ENCODE data around the gene POLR2A.
A peak's percentile ranks its signal among the peaks of the same experiment; 100 is the strongest.
"Not testable (repeated sequence)": the region's sequence is repeated elsewhere in the genome, so short reads cannot be mapped to it uniquely, and the experiment has no call there.

The POLR2A gene

DNA sequence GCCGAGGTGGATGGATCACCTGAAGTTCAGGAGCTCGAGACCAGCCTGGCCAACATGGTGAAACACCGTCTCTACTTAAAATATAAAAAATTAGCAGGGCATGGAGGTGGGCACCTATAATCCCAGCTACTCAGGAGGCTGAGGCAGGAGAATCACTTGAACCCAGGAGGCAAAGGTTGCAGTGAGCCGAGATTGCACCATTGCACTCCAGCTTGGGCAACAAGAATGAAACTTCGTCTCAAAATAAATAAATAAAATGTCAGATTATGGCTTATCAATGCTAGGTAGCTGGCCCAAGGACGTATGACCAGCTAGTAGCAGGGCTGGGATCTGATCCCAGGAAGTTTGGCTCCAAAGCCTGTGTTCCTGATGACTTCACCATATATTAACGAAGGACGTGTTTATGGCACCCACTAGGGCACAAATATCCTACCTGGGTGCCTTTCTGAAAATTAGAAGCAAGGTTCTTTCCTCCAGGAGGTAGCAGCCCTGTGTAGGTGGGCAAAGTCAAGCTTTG is 13.7 kb upstream of the POLR2A start:
- H3K4me1 ChIP-seq (ENCODE audit: control insufficient read depth, insufficient read depth, low read length), result peaks cover 35% of the 10 kb centered on the region
- not testable (repeated sequence) for H3K9ac ChIP-seq (ENCODE audit: low read length in 2 of 2); H3K4me3 ChIP-seq (ENCODE audit: low read length in 2 of 2); H3K27me3 ChIP-seq (ENCODE audit: control insufficient read depth in 1 of 2, insufficient read depth in 2 of 2, low read length in 2 of 2); H3K9me3 ChIP-seq (ENCODE audit: control insufficient read depth in 2 of 2, low read length in 2 of 2); H3K27ac ChIP-seq (ENCODE audit: low read length); H3K36me3 ChIP-seq (ENCODE audit: control insufficient read depth in 2 of 2, insufficient read depth in 2 of 2, low read length in 2 of 2)

DNA sequence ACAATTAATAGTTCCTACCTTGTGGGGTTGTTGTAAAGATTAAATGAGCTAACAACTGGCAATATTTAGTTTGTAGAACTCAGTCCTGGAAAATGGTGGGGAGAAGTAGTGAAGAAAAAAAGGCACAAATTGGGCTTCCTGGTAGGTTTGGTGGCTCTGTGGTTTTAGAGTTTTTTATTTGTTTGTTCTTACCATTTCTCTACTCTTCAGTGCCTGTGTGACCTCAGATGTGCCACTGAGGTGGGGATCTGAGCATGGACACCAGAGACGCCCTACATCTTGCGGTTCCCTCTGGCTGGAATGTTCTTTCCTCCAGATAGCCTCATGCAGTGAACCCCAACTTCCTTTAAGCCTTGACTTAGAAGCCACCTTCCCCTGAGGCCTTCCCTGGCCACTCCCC is 12.4 kb upstream of the POLR2A start:
- Histone ChIP-seq H3K9ac (ENCODE audit: low read length in 2 of 2) (no peak overlapping the region), H3K4me1 (ENCODE audit: control insufficient read depth, insufficient read depth, low read length) (peaks cover 40% of the 10 kb centered on the region), H3K27ac (ENCODE audit: low read length) (no peak overlapping the region), H3K9me3 (ENCODE audit: control insufficient read depth in 2 of 2, low read length in 2 of 2) (no peaks in the 10 kb centered on the region), H3K27me3 (ENCODE audit: control insufficient read depth in 1 of 2, insufficient read depth in 2 of 2, low read length in 2 of 2) (no peaks in the 10 kb centered on the region), H3K4me3 (ENCODE audit: low read length in 2 of 2) (no peak overlapping the region), H3K36me3 (ENCODE audit: control insufficient read depth in 2 of 2, insufficient read depth in 2 of 2, low read length in 2 of 2) (peaks cover 4 to 5% of the 10 kb centered on the region in 2 donors)

GRCh38 chr17:7474767-7475166 is 9.4 kb upstream of the POLR2A start:
- H3K27ac ChIP-seq (ENCODE audit: low read length), result peak overlapping the region; percentile 97

DNA sequence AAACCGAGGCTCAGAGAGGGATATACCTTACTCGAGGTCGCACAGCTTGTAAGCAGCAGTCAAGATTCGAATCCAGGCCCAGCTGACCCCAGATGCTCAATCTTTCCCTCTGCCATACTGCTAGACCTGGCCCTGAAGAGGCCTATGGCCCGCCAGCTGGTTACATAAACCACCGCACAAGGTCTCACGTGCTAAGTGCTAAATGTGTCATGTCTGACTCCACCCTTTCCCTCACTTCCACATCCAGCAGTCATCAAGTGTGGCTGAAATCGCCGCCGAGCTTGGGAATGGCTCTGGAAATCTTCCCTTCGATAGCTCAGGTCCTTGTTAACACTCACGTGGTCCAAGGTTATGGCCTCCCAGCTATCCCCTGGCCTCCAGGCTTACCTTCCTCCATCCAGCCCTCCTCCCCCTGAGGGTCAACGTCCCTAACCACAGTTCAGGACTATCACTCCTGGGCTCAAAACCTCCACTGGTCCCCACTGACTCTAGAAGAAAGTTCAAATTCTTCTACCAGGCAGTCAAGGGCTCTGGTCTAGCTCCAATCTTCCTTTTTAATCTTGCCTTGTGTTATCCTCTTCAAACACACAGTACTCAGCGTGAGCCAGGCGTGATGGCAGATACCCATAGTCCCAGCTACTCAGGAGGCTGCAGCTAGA is 8.3 kb upstream of the POLR2A start:
- Histone ChIP-seq H3K4me3 (ENCODE audit: low read length in 2 of 2) (peak overlapping the region in 1 of 2 donors; percentile 92), H3K27ac (ENCODE audit: low read length) (peak overlapping the region; percentile 97), H3K4me1 (ENCODE audit: control insufficient read depth, insufficient read depth, low read length) (peaks cover 54% of the 10 kb centered on the region), H3K9ac (ENCODE audit: low read length in 2 of 2) (peak overlapping the region in 1 of 2 donors; percentile 51), H3K36me3 (ENCODE audit: control insufficient read depth in 2 of 2, insufficient read depth in 2 of 2, low read length in 2 of 2) (peaks cover 0 to 2% of the 10 kb centered on the region in 2 donors), H3K9me3 (ENCODE audit: control insufficient read depth in 2 of 2, low read length in 2 of 2) (no peaks in the 10 kb centered on the region), H3K27me3 (ENCODE audit: control insufficient read depth in 1 of 2, insufficient read depth in 2 of 2, low read length in 2 of 2) (no peaks in the 10 kb centered on the region)

More at GRCh38 chr17:7474767-7475166, 9.4 kb upstream of the POLR2A start:
- H3K36me3 ChIP-seq (ENCODE audit: control insufficient read depth in 2 of 2, insufficient read depth in 2 of 2, low read length in 2 of 2); H3K4me3 ChIP-seq (ENCODE audit: low read length in 2 of 2); H3K9ac ChIP-seq (ENCODE audit: low read length in 2 of 2); H3K9me3 ChIP-seq (ENCODE audit: control insufficient read depth in 2 of 2, low read length in 2 of 2); H3K27me3 ChIP-seq (ENCODE audit: control insufficient read depth in 1 of 2, insufficient read depth in 2 of 2, low read length in 2 of 2): not testable (repeated sequence)
- H3K4me1 ChIP-seq (ENCODE audit: control insufficient read depth, insufficient read depth, low read length), result peaks cover 49% of the 10 kb centered on the region

DNA sequence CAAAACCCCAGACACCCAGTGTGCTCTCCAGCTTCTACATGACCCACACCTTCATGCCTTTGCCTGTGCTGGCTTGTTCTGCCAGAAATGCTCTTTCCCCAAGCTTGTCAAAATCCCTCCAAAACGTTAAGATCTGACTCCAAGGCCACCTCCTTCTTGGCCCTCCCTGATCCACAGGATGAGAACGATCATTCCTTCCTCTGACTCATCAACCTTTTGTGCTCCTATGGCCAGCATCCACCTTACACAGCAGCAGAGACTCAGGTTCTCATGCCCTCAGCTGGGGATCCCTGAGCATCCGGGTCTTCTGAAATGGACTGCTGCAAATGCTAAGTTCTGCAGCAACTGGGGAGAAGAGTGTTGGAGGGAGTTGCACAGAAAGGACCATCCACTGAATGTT is 7.7 kb upstream of the POLR2A start:
- peak overlapping the region in 1 of 2 donors; percentile 92 for H3K4me3 ChIP-seq (ENCODE audit: low read length in 2 of 2)
- H3K27me3 ChIP-seq (ENCODE audit: control insufficient read depth in 1 of 2, insufficient read depth in 2 of 2, low read length in 2 of 2), result no peaks in the 10 kb centered on the region
- no peaks in the 10 kb centered on the region for H3K9me3 ChIP-seq (ENCODE audit: control insufficient read depth in 2 of 2, low read length in 2 of 2)
- peaks cover 54% of the 10 kb centered on the region for H3K4me1 ChIP-seq (ENCODE audit: control insufficient read depth, insufficient read depth, low read length)
- H3K9ac ChIP-seq (ENCODE audit: low read length in 2 of 2), result peak overlapping the region in 1 of 2 donors; percentile 51
- peak overlapping the region; percentile 97 for H3K27ac ChIP-seq (ENCODE audit: low read length)
- peaks cover 0 to 2% of the 10 kb centered on the region in 2 donors for H3K36me3 ChIP-seq (ENCODE audit: control insufficient read depth in 2 of 2, insufficient read depth in 2 of 2, low read length in 2 of 2)

GRCh38 chr17:7476951-7477350 is 7.2 kb upstream of the POLR2A start:
- peak overlapping the region in 1 of 2 donors; percentile 51 for H3K9ac ChIP-seq (ENCODE audit: low read length in 2 of 2)
- H3K27ac ChIP-seq (ENCODE audit: low read length), result peak overlapping the region; percentile 97
- H3K36me3 ChIP-seq (ENCODE audit: control insufficient read depth in 2 of 2, insufficient read depth in 2 of 2, low read length in 2 of 2), result peaks cover 0 to 2% of the 10 kb centered on the region in 2 donors
- H3K4me1 ChIP-seq (ENCODE audit: control insufficient read depth, insufficient read depth, low read length), result peaks cover 51% of the 10 kb centered on the region
- no peaks in the 10 kb centered on the region for H3K9me3 ChIP-seq (ENCODE audit: control insufficient read depth in 2 of 2, low read length in 2 of 2)
- no peaks in the 10 kb centered on the region for H3K27me3 ChIP-seq (ENCODE audit: control insufficient read depth in 1 of 2, insufficient read depth in 2 of 2, low read length in 2 of 2)
- H3K4me3 ChIP-seq (ENCODE audit: low read length in 2 of 2), result peak overlapping the region; percentile 59 to 92

DNA sequence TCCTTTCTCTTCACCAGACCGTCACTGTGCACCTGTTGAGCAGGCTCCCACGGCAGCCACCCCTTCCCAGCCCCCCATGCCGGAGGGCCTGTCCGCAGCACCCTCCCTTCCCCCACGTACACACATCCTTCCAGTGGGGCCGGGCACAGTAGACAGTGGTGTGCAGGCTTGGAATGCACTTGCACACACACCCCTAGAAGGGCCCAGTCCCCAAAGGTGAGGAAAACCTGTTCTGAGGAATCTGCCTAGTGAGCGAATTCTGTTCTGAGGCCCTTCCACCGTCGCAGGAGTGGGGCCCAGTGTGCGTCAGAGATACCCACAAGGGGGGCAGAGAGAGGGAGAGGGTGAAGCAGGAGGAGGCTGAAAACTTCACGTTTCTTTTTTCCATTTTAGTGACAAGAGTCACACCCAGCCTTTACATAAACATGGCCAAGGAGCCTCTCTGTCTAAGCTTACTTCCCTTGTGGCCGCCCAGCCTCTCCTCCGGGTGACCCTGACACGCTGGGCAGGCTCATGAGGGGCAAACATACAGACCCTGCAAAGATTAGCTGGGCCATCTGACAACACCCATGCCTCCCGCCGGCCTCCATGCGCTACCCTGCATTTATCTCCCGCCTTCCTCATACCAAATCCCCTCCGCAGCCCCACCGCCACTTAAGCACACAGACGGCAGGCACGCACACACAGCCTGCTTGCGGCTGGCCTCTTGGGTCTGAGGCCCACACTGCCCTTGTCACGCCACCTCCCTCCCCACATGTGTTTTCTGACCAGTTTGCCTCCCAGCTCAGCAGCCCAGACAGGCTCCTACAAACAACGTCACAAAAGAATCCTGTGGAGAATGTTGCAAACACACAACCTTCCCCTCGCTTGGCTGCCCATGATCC is 6.5 kb upstream of the POLR2A start:
- peak overlapping the region; percentile 88 to 93 for H3K9ac ChIP-seq (ENCODE audit: low read length in 2 of 2)
- peaks cover 0 to 2% of the 10 kb centered on the region in 2 donors for H3K36me3 ChIP-seq (ENCODE audit: control insufficient read depth in 2 of 2, insufficient read depth in 2 of 2, low read length in 2 of 2)
- H3K27ac ChIP-seq (ENCODE audit: low read length), result peak overlapping the region; percentile 97
- H3K4me3 ChIP-seq (ENCODE audit: low read length in 2 of 2), result peak overlapping the region; percentile 59 to 92
- no peaks in the 10 kb centered on the region for H3K9me3 ChIP-seq (ENCODE audit: control insufficient read depth in 2 of 2, low read length in 2 of 2)
- H3K27me3 ChIP-seq (ENCODE audit: control insufficient read depth in 1 of 2, insufficient read depth in 2 of 2, low read length in 2 of 2), result no peaks in the 10 kb centered on the region
- H3K4me1 ChIP-seq (ENCODE audit: control insufficient read depth, insufficient read depth, low read length), result peaks cover 49% of the 10 kb centered on the region

DNA sequence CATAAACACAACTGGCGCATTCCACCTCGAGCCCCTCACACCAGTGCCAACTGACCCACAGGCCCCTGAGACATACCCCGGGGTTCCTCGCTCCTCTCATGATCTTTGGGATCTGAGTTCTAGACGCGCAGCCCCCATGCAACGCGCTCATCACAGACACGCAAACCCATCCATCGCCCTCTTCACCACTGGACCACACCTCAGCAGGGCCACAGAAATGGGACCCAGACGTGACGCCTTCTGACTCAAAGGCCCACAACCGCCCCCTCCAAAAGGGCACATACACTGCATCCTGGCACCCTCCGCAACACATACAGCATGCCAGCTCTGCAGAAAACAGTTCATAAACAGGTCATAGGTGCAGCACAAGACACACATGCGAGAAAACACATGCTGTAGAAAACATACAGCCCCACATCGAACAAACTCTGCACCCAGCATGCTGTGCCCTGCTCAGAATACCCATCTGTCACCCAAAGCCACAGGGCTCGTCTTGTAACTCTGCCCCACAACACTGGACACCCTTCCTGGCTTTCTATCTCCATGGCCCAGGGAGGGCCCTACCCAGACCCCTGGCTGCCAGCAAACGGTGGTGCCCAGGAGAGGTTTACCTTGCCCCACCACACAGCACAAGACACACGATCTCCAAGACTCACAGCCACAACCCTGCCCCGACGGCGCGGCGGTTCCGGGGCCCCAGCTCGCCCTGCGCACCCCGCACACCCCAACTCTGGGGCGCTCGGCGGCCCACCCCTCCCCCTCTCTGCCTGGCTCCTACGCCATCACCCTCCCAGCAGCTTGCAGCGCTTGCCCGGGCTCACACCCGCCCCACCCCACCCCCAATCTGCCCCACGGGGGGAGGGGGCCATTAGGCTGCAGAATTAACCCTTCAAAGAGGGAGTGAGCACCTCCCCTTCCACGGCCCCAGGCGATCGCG is 5.6 kb upstream of the POLR2A start:
- peak overlapping the region; percentile 59 to 92 for H3K4me3 ChIP-seq (ENCODE audit: low read length in 2 of 2)
- H3K36me3 ChIP-seq (ENCODE audit: control insufficient read depth in 2 of 2, insufficient read depth in 2 of 2, low read length in 2 of 2), result peaks cover 0 to 2% of the 10 kb centered on the region in 2 donors
- H3K27me3 ChIP-seq (ENCODE audit: control insufficient read depth in 1 of 2, insufficient read depth in 2 of 2, low read length in 2 of 2), result no peaks in the 10 kb centered on the region
- peak overlapping the region; percentile 88 to 93 for H3K9ac ChIP-seq (ENCODE audit: low read length in 2 of 2)
- no peaks in the 10 kb centered on the region for H3K9me3 ChIP-seq (ENCODE audit: control insufficient read depth in 2 of 2, low read length in 2 of 2)
- H3K4me1 ChIP-seq (ENCODE audit: control insufficient read depth, insufficient read depth, low read length), result peaks cover 57% of the 10 kb centered on the region
- peak overlapping the region; percentile 97 for H3K27ac ChIP-seq (ENCODE audit: low read length)

DNA sequence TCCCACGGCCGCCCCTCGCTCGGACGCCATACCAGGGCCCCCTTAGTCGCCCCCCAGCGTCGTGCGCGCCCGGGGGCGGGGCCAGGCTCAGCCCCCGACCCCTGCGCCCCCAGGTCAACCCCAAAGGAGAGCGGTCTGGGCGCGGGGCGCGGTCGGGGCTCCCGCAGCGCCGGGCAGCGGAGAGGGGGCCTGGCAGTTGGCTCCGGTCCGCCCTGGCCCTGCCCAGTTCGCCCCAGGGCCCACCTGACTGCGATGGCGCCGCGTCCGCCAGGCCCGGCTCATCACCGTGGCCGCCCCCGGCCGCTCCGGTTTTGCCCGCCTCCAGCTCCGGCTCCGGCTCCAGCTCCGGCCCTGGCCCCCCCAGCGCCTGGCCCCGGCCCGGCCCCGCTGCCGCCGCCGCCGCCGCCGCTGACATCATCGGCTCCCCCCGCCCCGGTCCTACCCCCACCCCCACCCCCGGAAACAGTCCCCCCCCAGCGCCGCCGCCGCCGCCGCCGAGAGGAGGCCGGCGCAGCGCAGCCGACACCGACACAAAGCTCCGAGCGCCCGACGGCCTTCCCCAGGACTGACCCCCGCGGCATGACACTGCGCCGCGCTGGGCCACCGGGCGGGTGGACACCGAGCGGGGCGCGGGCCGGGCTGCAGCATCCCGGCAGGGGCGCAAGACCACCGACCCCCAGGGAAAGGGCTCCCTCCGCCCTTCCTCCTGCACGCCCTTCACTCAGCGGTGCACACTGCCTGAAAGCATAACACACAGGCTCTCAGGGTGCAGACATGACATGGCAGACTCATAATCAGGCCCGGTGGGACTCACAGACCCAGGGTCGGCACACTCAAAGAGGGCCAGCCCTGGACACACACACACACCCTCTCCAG is 4.7 kb upstream of the POLR2A start, which contains the start of gene ZBTB4:
Gene ZBTB4 (minus strand): TSS at position 419 of the 876 bp plus-strand sequence. CDS start 12,830 bp downstream, outside the sequence.
- H3K27me3 ChIP-seq (ENCODE audit: control insufficient read depth in 1 of 2, insufficient read depth in 2 of 2, low read length in 2 of 2), result no peaks in the 10 kb centered on the region
- peak within 1 kb of the TSS; percentile 90 to 93 for H3K9ac ChIP-seq (ENCODE audit: low read length in 2 of 2)
- peak within 1 kb of the TSS; percentile 97 for H3K27ac ChIP-seq (ENCODE audit: low read length)
- H3K36me3 ChIP-seq (ENCODE audit: control insufficient read depth in 2 of 2, insufficient read depth in 2 of 2, low read length in 2 of 2), result peaks cover 0 to 2% of the 10 kb centered on the region in 2 donors
- peaks cover 55% of the 10 kb centered on the region for H3K4me1 ChIP-seq (ENCODE audit: control insufficient read depth, insufficient read depth, low read length)
- H3K9me3 ChIP-seq (ENCODE audit: control insufficient read depth in 2 of 2, low read length in 2 of 2), result no peaks in the 10 kb centered on the region
- H3K4me3 ChIP-seq (ENCODE audit: low read length in 2 of 2), result peak within 1 kb of the TSS; percentile 83 to 92
